GM12891 (cell line): ENCODE data around the gene MRPL34.

ENCODE experiments used
- POLR2A ChIP-seq: IDR thresholded peaks from 2 replicates; pipeline ENCODE4 v1.6.1; 2011; ENCODE audit warnings: low read depth, low read length, control low read depth
- POLR2AphosphoS5 ChIP-seq: IDR thresholded peaks from 2 replicates; pipeline ENCODE4 v1.6.1; 2011; ENCODE audit warnings: low read depth, low read length, control low read depth
- SPI1 ChIP-seq: IDR thresholded peaks from 2 replicates; pipeline ENCODE4 v1.6.1; 2011; ENCODE audit warnings: low read depth, low read length, control low read depth
- TAF1 ChIP-seq: IDR thresholded peaks from 2 replicates; pipeline ENCODE4 v1.6.1; 2011; ENCODE audit warnings: low read depth, low read length, control low read depth

DNA sequence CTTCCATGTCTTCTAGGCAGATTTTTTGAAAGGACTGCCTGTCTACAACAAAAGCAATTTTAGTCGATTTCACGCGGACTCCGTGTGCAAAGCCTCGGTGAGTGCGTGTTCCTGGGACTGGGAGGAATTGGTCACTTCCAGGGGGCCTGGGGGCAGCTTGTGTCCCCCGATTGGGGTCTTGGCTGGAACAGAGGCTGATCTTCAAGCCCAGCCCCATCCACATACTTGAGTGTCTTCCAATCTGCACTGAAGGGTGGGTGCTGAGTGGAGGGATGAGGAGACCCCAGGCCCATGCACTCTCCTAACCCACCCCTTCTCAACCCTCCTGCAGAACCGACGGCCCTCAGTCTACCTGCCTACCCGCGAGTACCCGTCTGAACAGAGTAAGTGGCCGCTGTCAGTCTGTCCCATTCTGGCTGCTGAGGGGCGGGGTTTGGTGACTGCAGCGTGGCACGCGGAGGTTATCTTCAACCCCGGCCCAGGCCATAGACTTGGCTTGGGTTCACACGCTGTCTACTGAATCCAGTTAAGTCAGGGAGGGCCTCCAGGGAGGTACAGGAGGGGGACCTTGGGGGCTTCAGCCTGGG, 8.4 kb downstream of the MRPL34 start:
- TF ChIP-seq POLR2AphosphoS5 (no peak), POLR2A (no peak), TAF1 (no peak), SPI1 (no peak)
